NCI-H2171 treated with DMSO at 0.1 percent for 48 hours (cell line): ENCODE data around the gene ARHGAP24.

Experiments
- DNase-seq: peaks from one replicate; lab custom pipeline; 2025; lab: John Stamatoyannopoulos, UW

ARHGAP24 gene

DNA sequence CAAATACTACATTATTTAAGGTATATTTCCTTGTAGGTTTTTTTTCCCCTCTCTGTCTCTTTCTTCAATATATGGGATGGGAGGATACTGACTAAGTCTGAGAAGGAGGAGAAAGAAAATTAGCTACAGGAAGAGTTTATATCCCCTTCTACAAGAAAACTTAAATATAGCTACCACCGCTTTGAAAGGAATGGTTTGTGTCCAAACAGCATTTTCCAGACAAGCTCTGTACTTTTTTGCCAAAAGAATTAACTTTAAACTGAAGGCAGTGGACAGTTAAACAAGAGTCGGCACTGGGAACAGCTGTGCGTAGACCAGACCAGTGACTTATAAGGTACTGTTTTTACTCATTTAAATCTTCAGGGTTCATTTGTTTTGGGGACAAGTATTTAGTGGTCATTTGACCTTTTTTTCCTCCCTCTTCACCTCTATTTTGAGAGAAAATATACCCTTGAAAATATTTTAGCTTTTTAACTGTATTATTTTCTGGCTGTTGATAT is 303.7 kb downstream of the ARHGAP24 start:
- DNase-seq: no peak

DNA sequence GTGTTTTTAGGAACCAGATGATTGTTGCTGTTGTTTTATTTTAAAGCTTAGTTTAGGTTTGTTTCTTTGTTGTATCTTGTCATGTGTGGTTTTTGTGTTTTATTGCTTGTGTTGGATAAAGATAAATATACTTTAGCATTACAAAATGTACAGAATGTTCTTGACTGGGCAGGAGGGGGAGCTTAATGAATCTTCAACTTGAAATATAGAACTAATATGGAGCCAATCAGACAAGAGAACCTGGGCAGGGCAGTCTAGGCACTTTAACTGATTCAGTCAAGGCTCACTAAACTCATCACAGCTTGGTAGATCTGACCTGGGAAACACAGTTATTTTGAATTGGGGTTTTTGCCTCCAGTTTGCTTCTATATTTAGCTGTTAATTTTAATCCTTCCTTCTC is 304.2 kb downstream of the ARHGAP24 start:
- DNase-seq: no peak

DNA sequence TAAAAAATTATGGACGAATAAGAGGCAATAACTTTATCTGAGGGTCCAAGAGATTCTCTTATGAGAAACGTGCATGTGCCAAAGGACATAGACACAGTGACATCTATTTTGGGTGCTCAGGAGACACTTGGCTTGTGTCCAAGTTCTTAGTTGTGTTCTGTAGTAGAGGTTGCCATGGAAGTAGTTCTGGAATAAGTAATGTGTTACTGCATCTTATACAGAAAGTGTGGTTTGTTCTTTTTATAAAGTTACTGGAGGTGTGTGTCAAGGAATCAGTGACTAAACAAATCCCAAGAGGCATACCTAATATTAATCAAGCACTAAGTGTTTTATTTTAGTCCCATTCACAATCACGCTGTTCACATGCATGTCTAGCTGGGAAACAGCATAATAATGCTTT is 305.7 kb downstream of the ARHGAP24 start:
- DNase-seq: no peak

DNA sequence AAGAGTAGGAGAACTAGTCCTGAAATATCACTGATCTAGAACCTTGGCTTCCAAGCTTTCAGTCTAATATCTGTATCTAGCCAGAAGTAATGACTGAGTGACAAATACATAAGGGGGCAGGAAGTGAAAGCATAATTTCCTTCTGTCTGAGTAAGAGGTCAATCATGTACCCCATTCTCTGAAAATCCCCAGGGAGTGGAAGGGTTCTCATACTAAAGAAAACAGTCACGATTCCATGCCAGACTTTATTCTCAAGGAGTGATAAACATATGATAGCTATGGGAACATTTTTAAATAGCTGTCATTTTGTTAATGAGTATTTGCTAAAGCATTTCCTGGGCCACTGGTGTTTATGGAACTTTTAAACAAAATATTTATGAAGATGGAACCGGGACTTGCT is 308.5 kb downstream of the ARHGAP24 start:
- no peak for DNase-seq

DNA sequence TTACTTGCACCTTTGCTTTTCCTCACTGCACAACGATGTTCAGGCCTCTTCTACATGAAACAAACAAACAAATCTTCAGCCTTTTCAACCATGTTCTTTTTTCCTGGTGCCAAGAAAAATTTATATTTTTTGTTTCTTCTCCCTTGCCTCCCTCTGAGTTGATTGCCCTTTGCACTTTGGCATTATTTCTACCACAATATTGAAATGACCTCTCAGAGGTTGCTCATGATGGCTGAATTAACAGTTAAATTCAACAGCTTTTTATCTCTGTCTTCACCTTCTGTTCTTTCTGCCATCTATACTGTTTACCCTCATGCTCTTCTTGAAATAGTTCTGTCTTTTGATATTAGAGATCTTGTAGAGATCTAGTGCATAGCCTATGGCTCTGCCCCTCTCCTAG is 308.9 kb downstream of the ARHGAP24 start:
- DNase-seq: no peak

DNA sequence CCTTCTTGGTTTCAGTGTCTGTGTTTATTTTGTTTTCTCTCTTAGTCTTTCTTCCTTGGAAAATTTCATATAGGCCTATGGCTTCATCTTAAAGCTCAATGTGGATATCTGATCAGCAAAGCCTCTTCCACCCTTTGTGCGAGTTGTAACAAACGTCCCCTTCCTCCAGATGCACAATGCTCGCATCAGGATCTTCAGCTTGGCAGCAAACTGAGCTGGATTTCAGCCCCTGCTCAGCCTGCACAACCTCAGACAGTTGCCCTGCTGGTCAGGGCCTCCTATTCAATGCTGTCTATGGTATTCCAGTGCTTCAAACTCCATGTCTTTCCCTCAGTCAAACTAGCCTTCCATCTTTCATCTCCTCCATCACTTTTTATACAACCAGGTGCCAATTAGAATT is 309.4 kb downstream of the ARHGAP24 start:
- DNase-seq: no peak

DNA sequence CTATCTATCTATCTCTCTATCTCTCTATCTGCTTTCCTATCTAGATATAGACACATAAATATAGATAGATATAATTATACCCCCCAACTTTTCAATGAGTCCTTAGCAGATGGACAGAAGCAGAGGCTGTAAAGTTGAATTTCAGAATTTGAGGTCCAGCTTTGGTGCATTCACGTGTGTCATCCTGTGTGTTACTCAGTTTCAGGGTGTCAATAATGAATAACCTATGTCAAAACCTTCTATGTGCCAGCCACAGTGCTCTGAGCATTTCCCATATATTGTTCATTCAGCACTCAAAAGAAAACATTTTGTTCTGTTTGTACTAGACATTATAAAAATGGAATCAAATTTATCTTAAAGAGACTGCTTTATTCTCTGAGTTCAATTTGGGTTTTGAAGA is 310.0 kb downstream of the ARHGAP24 start:
- DNase-seq: no peak

DNA sequence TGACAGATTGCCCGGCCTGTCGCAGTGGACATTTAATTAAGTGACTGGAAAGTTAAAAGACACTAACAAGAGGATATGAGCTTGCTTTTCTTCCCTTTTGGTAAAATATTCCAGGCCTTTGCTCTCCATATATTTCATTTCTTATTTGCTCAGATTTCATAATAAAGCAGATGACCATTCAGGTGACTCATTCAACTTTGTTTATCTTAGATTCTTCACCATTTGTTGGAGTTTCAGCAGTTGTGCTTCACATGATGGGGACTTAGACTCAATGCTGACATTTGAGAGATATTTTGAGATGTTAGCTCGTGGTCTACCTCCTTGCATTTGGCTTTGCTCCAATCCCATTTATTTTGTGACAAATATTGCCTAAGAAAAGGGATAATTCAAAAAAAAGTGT is 312.2 kb downstream of the ARHGAP24 start:
- DNase-seq: no peak

DNA sequence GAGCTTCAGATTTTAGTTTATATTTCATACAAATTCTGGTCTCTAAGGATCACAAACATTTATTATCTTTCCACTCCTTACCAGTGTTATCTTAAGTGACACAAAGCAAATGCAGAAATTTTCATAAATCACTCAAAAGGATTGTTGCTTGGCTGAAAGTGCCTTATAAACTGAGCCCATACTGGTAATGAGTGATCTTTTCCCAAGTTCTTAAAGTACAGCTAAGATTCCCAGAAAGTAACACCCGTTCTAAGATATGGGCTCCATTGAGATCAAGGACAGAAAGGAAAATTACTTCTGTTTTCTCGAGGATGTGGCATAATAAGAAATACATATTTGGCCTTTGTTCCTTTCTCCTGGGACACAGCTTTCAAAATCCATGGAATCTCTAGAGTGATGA is 313.7 kb downstream of the ARHGAP24 start:
- DNase-seq: no peak

DNA sequence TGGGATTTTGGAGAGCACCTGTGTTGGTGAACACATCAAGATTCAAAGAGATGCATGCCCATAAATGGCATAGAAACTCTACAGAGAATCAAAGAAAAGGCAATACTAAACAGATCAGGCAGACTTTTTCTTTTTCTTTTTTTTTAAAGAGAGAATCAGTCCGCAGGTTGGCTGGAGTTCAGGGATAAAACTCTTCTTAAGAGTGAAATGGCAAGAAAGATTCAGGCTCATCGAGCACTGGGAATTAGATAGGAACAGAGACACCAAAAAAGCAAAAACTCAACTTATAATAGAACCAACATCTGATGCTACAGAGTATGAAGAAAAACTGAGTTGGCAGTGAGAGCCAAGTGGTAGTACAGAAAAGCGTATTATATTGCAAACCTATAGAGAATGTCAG is 314.3 kb downstream of the ARHGAP24 start:
- no peak for DNase-seq

DNA sequence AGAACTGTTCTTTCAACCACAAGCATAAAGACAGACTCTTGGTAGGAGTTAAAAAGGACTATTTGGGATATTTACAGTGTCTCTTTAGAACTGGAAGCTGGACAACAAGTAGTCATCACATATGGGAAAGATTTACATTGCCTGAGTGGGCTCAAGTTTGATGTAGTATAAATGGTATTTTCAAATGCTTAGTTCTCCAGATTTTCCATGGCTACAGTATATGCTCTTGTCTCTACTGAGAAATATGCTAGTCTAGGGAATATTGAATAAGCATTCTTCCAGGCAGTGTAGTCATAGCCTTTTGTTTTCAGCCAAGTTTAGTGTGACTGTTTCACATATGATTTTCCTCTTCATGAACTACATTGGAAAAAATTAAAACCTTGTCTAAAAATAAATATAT is 315.6 kb downstream of the ARHGAP24 start:
- DNase-seq: no peak

DNA sequence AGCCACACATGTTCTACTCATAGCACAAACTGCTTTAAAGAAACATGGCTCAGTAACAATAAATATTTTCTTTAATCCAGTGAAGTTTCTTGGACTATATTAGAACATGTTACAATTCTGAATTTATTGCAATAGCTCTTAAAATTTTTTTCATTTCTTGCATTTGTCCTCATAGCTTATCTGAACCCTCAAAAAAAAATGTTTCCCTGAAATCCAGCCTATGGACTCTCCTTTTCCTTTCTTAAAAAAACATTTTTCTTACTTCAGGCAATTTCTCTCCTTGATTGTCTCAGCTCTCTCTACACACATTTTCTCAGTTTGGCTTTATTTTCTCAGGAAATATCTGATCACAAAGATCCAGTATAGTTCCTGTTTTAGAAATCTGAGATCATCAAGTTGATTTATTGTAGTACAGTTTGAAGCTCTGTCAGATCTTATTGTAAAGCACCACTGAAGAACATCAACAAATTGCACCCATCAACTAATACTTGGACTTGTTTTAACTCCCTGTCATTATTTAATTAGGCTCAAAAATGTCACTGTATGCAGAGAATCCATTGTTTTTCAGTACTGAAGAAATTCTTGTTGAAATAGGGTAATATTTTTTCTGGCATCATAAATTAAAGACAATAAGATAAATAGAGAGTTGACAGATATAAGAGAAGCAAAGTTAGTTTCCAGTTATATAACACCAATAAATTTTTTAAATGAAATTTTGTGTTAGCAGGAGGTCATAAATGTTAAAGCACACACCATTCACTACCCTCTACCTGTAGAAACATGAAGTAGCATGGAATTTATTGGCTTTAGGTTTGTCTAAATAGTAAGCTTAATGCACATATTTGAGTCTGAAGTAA is 317.7 kb downstream of the ARHGAP24 start:
- DNase-seq: no peak

DNA sequence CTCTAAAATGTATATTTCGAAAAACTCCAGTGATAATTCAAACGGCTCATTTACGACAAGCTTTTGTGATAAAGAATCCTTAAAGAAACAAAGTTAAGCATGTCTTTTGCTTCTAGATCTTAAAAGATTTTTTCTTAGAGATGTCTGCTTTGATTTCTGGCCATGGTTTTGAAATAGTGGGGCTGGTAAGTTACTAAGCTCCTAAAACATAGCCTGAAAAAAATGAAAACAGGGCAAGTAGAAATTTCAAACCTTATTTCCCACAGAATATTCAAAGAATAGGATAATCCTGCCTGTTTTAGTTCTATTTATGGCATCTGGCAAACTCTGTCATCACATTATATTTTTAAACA is 318.3 kb downstream of the ARHGAP24 start:
- DNase-seq: no peak

DNA sequence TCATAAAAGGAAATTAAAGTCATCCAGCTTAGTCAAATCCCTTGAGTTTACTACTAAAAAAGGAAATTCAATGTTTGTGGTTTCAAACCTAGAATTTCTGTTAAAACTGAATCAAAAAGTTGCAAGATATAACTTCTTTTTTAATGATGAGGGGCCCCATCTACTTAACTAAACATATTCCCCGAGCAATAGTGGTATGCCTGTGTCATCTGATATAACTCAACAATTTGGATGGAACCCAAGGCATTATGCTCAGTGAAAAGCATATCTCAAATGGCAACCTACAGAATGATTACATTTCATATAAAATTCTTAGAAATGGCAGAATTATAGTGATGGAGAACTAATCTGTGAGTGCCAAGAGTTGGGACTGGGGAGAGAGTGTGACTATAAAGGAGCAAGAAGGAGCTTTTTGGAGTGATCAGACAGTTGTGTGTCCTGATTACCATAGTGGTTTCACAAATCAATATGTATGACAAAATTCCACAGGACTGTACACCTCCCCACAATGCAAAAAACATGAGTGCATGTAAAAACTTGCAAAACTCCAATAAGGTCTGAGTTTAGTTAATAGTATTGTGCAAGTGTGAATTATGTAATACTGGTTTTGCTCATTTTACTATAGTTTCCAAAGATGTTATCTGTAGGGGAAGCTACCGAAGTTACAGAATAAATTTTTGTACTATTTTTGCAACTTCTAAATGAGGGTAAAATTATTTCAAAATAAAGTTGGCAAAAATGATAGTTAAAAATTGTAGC is 323.2 kb downstream of the ARHGAP24 start:
- no peak for DNase-seq

DNA sequence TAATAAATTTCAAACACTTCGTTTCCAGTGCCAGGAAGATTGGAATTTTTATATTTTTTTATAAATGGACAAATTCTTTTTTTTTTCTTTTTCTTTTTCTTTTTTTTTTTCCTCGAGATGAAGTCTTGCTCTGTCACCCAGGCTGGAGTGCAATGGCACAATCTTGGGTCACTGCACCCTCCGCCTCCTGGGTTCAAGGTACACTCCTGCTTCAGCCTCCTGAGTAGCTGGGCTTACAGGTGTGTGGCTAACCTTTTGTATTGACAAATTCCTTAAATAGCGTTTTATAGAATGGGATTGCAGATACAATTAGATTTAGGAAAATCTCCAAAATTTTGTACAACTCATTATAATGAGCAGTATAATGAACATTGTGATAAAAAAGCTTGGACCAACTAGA is 328.9 kb downstream of the ARHGAP24 start:
- DNase-seq: no peak

DNA sequence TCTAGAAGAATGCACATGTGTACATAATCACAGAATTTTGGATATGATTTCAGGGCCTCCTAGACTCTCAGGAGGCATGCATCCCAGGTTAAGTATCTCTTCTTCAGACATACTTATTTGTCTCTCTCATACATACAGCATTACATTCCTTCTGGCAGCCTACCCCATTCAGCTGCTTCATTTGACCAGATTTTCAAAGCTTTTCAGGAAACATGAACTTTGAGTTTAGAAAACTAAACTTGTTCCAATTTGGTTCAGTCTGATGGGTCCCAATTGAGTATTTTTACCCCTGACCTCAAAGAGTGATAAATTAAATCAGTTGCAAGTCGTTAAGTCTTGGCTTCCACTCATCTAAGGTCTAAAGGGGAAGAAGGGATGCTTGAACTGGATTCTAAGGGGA is 330.9 kb downstream of the ARHGAP24 start:
- no peak for DNase-seq

DNA sequence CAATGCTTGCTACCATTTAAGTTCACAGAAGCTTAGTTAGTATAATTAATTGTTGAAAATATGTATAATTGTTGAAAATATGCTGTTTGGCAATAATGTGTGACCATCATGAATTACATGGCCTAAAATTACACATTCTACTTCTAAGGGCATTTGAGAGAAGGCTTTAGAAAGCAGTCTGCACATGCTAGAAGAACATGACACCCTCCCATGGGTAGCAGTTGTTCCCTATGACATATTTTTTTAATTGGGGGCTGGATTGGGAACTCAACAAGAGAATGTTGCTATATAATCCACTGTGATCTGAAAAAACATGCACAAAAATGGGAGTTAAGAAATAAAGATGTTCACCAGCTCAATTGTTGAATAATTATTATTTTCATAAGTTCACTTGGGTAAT is 331.4 kb downstream of the ARHGAP24 start:
- DNase-seq: no peak

DNA sequence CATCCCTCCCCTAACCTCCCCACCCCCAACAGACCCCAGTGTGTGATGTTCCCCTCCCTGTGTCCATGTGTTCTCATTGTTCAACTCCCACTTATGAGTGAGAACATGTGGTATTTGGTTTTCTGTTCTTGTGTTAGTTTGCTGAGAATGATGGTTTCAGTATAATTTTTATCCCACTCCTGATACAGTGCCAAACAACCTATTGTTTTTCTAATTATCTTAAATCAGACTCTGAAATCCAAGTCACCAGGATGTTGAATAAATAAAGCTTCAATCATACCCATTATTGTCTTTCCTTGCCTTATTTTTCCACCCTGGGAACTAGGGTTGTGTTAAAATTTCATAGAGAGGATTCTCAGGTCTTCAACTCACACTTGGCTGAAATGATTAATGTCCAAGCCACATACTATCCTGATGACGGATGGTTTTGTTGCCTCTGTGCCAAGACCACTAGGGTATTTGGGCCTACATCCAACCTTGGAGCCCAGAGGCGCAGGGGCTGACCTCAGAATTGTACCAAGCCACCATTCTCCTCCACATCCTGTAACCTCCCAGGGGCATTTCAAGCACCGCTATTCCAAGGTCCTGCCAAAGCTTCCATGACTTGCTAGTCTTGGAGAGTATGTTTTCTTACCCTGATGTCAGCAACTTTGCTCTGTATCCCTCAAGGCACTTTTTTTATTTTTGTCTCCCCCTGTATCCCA is 332.4 kb downstream of the ARHGAP24 start:
- DNase-seq: no peak

DNA sequence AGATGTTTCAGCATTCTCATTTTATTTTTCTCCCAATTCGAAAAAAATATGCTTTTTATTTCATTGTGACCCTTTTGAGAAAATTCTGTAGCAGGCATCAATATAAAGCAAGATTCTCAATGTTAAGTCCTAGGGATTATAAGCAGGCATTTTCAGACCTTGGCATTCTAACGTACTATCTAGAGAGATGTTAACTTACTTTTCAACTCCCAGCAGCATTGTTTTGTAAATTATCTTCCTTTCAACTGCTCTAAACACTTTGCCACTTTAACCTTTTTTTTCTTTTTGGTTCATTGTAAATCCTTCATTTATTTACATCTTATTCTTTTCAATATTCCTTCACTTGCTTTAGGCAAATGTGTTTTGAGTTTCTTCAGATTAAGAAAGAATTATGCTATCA is 333.2 kb downstream of the ARHGAP24 start:
- DNase-seq: no peak

DNA sequence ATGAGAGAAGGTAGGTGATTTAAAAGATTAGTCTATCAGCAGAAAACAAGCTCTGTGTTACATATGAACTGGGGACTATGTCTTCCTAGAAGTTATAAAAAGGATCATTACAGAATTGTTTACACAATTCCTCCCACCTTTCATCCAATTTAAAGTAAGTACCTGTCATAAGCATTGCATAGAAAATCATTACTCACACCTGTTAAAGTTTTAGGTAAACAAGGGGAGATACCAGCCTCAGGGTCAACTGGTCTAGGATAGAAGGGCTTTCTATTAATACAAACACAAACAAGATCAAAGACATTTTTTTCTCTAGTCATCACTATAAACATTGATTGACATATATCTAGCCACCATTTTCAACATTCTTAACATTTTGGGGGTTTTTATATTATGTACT is 333.9 kb downstream of the ARHGAP24 start:
- DNase-seq: no peak

DNA sequence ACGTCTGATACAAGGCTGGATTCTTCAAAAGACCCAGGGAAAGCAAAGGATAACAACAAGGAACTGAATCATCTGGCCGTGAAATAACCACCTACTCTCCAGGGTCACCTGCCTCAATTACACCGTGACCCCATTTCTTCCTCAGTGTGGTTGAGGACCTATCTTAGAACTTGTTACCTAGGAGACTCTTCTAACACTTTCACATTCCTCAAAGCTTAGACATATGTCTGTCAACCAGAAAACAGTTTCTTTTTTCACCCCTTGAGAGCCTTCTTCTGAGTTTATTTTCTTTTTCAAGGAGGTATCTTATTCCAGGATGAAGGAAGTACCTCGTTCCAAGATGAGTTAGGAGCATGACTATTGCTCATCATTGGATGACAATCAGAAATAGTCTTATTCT is 337.8 kb downstream of the ARHGAP24 start:
- DNase-seq: no peak

DNA sequence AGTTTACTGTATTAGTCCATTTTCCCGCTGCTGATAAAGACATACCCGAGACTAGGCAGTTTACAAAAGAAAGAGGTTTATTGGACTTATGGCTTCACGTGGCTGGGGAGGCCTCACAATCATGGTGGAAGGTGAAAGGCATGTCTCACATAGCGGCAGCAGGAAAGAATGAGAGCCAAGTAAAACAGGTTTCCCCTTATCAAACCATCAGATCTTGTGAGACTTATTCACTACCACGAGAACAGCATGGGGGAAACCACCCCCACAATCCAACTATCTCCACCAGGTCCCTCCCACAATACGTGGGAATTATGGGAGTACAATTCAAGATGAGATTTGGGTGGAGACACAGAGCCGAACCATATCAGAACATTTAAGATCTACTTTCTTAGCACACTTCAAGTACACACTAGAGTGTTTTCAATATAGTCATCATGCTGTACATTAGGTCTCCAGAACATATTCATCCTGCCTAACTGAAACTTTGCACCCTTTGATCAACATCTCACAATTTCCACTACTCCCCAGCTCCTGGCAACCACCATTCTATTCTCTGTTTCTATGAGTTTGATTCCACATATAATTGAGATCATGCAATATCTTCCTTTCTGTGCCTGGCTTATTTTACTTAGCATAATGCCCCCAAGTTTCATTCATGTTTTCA is 341.0 kb downstream of the ARHGAP24 start:
- DNase-seq: no peak
